HG03521 (cell line): ENCODE results near the gene GAB3.

ENCODE experiments used
- ATAC-seq: cut with Tn5 transposase; IDR thresholded peaks from one replicate; pipeline ENCODE4 v1.9.1; 2021; ENCODE audit warnings: mild to moderate bottlenecking, moderate library complexity; ENCODE audit not compliant: unreplicated experiment

GAB3 gene

GRCh38 chrX:154751203-154751668, 359 bp upstream of the GAB3 start:
- ATAC-seq = no peak

GRCh38 chrX:154749856-154750255, 1.0 kb downstream of the GAB3 start:
- ATAC-seq = no peak

GRCh38 chrX:154748712-154749339, 2.1 kb downstream of the GAB3 start:
- ATAC-seq = no peak

DNA sequence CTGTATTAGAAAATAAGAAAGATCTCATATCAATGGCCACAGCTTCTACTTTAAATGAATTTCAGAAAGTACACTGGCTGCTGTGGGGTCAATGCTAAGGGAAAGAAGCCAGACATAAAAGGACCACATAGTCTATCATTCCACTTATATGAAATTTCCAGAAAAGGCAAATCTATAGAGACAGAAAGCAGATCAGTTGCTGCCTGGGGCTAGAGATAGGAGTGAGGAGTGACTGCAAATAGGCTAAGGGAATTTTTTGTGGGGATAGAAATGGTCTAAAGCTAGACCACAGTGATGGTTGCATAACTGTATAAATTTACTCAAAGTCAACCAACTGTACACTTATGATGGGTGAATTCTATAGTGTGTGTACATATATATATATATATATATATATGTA, 8.3 kb downstream of the GAB3 start:
- ATAC-seq = no peak

DNA sequence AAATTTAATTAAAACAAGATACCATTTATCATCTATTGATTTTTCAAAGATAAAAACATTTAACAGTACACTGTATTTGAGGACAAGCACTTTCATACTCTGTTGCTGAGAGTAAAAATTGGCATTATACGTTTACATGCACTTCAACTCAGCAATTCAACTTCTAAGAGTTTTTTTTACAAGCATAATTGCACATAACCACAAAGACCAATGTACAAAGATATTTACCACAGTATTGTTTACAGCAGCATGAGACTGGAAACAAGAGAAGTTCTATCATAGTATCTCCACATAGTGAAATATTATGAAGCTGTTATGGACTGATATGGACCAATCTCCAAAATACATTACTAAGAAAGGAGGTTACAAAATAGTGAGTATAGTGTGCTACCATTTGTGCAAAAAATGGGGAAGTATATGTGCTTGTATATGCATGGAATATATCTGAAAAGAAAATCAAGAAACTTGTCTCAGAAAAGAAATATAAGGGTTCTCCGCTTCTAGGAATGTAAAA, 10.9 kb downstream of the GAB3 start:
- no peak for ATAC-seq

- no peak for ATAC-seq
These were observed 12.7 kb downstream of the GAB3 start for GRCh38 chrX:154738011-154738738.

GRCh38 chrX:154737136-154737535, 13.7 kb downstream of the GAB3 start:
- no peak for ATAC-seq

- ATAC-seq = no peak
These were observed 15.0 kb downstream of the GAB3 start for GRCh38 chrX:154735695-154736393.

- no peak for ATAC-seq
These were observed 16.7 kb downstream of the GAB3 start for GRCh38 chrX:154734061-154734781.

GRCh38 chrX:154733066-154733425, 17.8 kb downstream of the GAB3 start:
- no peak for ATAC-seq

DNA sequence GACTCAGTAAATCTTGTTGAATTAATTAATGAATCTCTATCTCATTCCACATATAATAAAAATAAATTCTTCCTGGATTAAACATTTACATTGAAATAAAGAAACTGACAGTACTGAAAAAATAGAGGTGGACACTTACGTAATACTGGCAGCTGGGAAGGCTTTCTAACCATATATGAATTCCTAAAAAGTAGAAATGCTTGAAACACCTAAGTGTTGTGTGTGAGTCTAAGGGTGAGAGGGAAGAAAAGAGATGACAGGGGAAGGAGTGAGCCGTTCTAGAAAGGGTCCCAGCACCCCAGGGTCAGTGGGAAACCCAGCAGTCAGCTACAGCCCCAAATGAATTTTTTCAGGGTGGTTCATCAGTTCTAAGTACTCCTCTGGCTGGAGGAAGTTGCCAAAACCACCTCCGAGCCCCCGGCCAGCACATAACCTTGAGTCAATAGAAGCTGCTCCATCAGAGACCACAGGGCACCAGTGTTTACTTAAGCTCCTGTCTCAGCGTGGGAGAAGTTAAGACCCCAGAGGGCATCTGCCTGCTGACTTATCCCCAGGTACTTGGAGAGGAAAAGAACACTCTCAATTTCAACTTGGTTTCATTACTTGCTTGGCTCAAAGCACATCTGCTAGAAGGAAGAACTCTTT, 18.3 kb downstream of the GAB3 start:
- ATAC-seq = no peak

DNA sequence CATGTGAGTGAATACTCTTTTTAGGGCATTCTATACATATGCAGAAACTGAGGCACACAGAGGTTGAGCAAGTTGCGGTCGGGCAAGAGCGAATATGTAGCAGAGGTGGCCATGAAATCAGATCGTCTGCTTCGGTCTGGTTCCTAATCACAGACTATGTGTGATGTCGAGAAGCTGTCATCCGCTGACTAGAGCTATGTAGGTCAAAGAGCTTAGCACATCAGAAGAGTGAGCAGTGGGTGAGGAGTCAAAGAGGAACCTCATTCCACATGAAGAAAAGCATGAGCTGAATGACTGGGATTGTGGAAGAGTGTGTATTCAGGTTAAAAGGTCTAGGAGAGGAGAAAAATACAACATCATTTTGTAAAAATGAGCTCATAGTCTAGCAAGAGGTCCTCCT, 19.0 kb downstream of the GAB3 start:
- ATAC-seq = no peak

GRCh38 chrX:154731184-154731583, 19.7 kb downstream of the GAB3 start:
- no peak for ATAC-seq

DNA sequence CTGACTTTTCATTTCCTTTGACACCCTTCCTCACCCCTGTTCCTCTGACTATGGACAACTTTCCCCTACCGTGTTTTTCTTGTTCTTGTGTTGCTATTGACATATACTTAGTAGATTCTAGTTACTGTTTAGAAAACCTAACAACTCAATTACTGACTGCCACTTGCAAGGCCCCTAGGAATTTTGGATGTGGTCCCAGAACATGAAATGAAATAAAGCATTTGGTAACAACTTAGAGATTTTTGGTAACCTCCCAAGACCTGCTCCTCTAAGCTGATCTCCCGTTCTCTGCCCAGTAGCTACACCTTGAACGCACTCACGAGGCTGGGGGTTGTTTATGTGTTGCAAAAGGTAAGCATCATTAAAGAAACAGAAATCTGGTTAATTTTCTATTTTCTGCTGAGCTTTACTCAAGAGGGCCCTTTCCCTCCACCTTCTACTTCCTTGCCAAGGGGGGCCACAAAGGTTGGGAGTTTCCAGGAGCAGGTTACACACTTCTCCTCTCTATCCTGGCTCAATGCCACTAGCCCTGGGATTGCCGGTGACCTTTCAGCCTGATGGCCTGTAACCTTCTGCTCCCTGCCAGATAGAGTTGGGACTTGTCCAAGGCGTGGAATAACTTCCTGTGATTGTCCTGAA, 20.5 kb downstream of the GAB3 start:
- ATAC-seq = no peak

GRCh38 chrX:154729439-154729838, 21.4 kb downstream of the GAB3 start:
- ATAC-seq = no peak

- no peak for ATAC-seq
These were observed 22.3 kb downstream of the GAB3 start for GRCh38 chrX:154728431-154729190.

DNA sequence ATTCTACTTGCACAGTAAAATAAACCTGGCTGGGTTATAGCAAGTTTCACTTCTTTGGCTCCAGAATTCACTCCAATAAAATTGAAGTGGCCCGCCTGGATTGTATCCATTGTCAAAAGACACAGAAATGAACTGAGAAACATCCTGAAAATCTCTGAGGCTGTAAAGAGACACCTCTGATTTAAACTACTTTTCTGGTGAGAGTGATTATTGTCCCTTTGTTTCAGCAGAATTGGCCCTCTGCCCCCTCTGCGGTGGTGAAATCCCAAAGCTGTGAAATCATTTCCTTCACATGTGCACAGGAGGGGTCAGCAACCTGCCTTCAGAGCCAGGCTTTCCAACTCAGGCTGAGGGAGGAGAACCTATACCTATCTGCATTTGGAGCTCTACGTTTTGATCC, 23.0 kb downstream of the GAB3 start:
- no peak for ATAC-seq

- ATAC-seq = no peak
These were observed 23.5 kb downstream of the GAB3 start for GRCh38 chrX:154727418-154727817.

DNA sequence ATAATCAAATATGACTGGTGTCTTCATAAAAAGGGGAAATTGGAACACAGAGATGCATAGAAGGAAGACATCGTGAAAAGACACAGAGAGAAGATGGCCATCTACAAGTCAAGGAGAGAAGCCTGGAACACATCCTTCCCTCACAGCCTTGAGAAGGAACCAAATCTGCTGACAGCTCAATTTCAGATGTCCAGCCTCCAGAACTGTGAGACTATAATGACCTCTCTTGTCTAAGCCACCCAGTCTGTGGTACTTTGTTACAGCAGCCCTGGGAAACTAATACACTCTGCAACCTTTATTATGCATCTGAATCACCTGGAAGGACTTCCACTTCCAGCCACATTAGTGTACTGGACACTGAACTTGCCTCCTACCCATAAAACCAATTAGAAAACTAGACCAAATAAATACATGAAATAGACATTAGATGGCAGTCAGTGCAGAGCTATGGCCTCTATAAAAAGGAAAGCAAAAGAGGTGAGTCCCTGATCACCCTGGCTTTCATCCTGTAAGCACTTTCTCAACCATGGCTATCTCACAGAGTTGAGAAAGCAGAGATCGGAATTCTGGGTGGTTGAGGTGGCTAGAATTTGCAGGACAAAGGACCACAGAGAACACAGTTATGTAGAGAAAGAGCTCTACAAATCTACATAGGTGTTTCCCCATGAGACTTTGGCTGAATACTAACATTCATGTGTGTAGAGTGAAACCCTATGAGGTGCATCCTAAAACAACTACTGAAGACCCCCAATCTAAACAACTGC, 25.7 kb downstream of the GAB3 start:
- ATAC-seq = peak; percentile 61
